Type B pancreatic cell (in vitro differentiated cells): ENCODE measurements around the gene SLC6A11. TPM values are rescaled to one million over a fixed set of nuclear protein-coding genes. Genes with fewer than 3 reads are reported as not detected.

ENCODE experiments used
- DNase-seq: peaks from one replicate; pipeline ENCODE4 v3.0.0; 2021; ENCODE audit warnings: mixed read lengths; ENCODE audit not compliant: unreplicated experiment; ENCODE audit errors: extremely low spot score
- H3K27ac Mint-ChIP-seq: 2 replicates; pipeline ENCODE4 v1.8.0; 2021; ENCODE audit warnings: mild to moderate bottlenecking, mixed read lengths
- H3K27me3 Mint-ChIP-seq: 2 replicates; pipeline ENCODE4 v1.8.0; 2021; ENCODE audit warnings: mixed read lengths
- H3K36me3 Mint-ChIP-seq: 2 replicates; pipeline ENCODE4 v1.8.0; 2021; ENCODE audit warnings: mixed read lengths
- H3K4me1 Mint-ChIP-seq: one replicate; pipeline ENCODE4 v1.8.0; 2021; ENCODE audit warnings: mixed read lengths; ENCODE audit not compliant: unreplicated experiment
- H3K4me3 Mint-ChIP-seq: 2 replicates; pipeline ENCODE4 v1.8.0; 2021; ENCODE audit warnings: mild to moderate bottlenecking, mixed read lengths
- H3K9me3 Mint-ChIP-seq: 2 replicates; pipeline ENCODE4 v1.8.0; 2021; ENCODE audit warnings: mixed read lengths
- CTCF ChIP-seq: fragments of 200-600 bp; sonication (generic); conservative IDR thresholded peaks from 2 replicates; pipeline ENCODE4 v1.5.0; 2021; ENCODE audit warnings: antibody characterized with exemption, mild to moderate bottlenecking
- total RNA-seq: library from RNA; stranded (reverse); gene quantifications from 2 replicates; pipeline ENCODE4 v1.2.1, GENCODE V29; 2021; ENCODE audit warnings: low replicate concordance

The SLC6A11 gene
- total RNA-seq, 1 donor from 2014 or later: 3.0 TPM

- peaks cover 33% of the 10 kb centered on the region for H3K27me3 Mint-ChIP-seq
- H3K9me3 Mint-ChIP-seq: no peaks in the 10 kb centered on the region
- no peak for TF ChIP-seq CTCF
- DNase-seq: no peak
- no peak overlapping the region for H3K4me3 Mint-ChIP-seq
- H3K36me3 Mint-ChIP-seq: no peaks in the 10 kb centered on the region
- no peak overlapping the region for H3K27ac Mint-ChIP-seq
- no peaks in the 10 kb centered on the region for H3K4me1 Mint-ChIP-seq
These were observed 120.0 kb downstream of the SLC6A11 start for GRCh38 chr3:10935846-10936631.

- DNase-seq: no peak
- Mint-ChIP-seq H3K9me3 (no peaks in the 10 kb centered on the region), H3K36me3 (no peaks in the 10 kb centered on the region), H3K4me3 (no peak overlapping the region), H3K4me1 (no peaks in the 10 kb centered on the region), H3K27ac (no peak overlapping the region), H3K27me3 (peaks cover 34% of the 10 kb centered on the region)
- TF ChIP-seq CTCF: no peak
These were observed 120.7 kb downstream of the SLC6A11 start for GRCh38 chr3:10936686-10937085.

- no peak for TF ChIP-seq CTCF
- H3K9me3 Mint-ChIP-seq: no peaks in the 10 kb centered on the region
- H3K4me3 Mint-ChIP-seq: no peak overlapping the region
- no peaks in the 10 kb centered on the region for H3K4me1 Mint-ChIP-seq
- H3K27me3 Mint-ChIP-seq: peaks cover 35% of the 10 kb centered on the region
- H3K36me3 Mint-ChIP-seq: no peaks in the 10 kb centered on the region
- no peak overlapping the region for H3K27ac Mint-ChIP-seq
- DNase-seq: no peak
These were observed 121.3 kb downstream of the SLC6A11 start for GRCh38 chr3:10937141-10937825.

- TF ChIP-seq CTCF: no peak
- Mint-ChIP-seq H3K4me1 (no peaks in the 10 kb centered on the region), H3K27me3 (peaks cover 28% of the 10 kb centered on the region), H3K36me3 (no peaks in the 10 kb centered on the region), H3K27ac (no peak overlapping the region), H3K4me3 (no peak overlapping the region), H3K9me3 (no peaks in the 10 kb centered on the region)
- DNase-seq: no peak
These were observed 123.5 kb downstream of the SLC6A11 start for GRCh38 chr3:10939556-10939955.

GRCh38 chr3:10940106-10940505 lies 124.1 kb downstream of the SLC6A11 start:
- no peak overlapping the region for H3K27ac Mint-ChIP-seq
- DNase-seq: no peak
- no peak overlapping the region for H3K4me3 Mint-ChIP-seq
- no peaks in the 10 kb centered on the region for H3K9me3 Mint-ChIP-seq
- no peak for TF ChIP-seq CTCF
- no peaks in the 10 kb centered on the region for H3K36me3 Mint-ChIP-seq
- H3K27me3 Mint-ChIP-seq: peaks cover 30% of the 10 kb centered on the region
- H3K4me1 Mint-ChIP-seq: no peaks in the 10 kb centered on the region
